ENCODE results near the gene KREMEN1.
"Not testable (repeated sequence)": the region's sequence is repeated elsewhere in the genome, so short reads cannot be mapped to it uniquely, and the experiment has no call there.

Gene KREMEN1

GRCh38 chr22:29106839-29107238 lies 34.0 kb downstream of the KREMEN1 start:
- DNase-seq (ENCODE audit: low read depth in 2 of 2): no peak

DNA sequence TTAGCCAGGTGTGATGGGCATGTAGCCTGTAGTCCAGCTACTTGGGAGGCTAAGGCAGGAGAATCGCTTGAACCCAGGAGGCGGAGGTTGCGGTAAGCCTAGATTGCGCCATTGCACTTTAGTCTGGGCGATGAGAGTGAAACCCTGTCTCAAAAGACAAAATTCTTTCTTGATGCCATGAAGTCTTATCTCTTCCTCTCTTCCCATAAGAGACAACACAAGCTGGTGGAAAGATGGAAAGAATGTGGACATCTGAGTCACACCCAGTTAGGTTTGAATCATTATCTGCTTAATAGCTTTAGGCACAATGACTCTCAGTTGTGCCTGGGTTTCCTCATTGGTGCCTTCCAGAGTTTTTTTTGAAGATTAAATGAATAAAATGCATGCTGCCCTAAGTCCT lies 35.3 kb downstream of the KREMEN1 start:
- no peak for DNase-seq (ENCODE audit: low read depth in 2 of 2)

GRCh38 chr22:29109822-29110221 lies 37.0 kb downstream of the KREMEN1 start:
- no peak for DNase-seq (ENCODE audit: low read depth in 2 of 2)

GRCh38 chr22:29110946-29111345 lies 38.1 kb downstream of the KREMEN1 start:
- no peak for DNase-seq (ENCODE audit: low read depth in 2 of 2)

GRCh38 chr22:29112121-29112520 lies 39.3 kb downstream of the KREMEN1 start:
- no peak for DNase-seq (ENCODE audit: low read depth in 2 of 2)

DNA sequence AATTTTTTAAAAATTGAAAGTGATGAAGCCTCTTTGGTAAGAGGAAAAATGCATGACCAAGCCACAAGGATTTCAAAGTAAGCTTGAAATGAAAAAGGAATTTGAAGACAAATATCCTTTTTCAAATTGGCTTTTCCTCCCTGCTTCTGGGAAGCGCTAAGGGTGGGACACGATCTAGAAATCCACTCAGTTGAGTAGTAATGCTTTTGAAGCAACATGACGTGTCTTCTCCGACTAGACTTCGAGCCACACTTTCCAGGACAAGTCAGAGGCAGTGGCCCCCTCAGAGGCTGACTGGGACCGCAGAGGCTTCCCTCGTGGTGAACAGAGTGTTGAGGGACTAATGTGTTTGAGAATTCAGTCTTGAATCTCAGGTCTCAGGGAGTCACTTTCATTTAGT lies 39.8 kb downstream of the KREMEN1 start:
- DNase-seq (ENCODE audit: low read depth in 2 of 2): no peak

DNA sequence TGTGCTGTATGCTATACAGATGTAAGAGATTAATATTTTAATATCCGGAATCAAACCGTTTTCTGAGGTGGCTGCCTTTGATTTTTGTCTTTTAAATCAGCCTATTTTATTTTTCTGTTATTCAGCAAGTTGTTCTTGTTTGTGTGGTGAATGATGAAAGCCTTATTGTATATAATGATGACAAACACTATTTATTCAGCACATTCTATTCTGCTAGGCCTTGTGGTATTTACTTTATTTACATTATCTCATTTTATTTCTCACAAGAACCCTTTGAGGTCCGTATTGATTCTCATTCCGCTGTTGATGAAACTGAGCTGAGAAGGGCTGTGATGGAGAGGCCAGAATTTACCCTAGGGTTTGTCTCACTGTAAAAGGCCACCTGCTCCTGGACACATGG lies 40.5 kb downstream of the KREMEN1 start:
- no peak for DNase-seq (ENCODE audit: low read depth in 2 of 2)

DNA sequence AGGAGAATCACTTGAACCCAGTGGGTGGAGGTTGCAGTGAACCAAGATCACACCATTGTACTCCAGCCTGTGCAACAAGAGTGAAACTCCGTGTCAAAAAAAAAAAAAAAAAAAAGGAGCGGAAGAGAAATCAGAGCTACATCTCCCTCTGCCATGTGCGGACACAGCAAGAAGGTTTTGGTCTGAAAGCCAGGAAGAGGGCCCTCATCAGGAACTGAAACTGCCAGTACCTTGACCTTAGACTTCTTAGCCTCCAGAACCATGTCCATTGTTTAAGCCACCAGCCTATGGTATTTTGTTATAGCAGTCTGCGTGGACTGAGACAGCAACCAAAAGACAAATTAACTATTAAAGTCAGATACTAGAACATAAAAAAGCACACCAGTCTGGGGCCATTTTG lies 41.6 kb downstream of the KREMEN1 start:
- no peak for DNase-seq (ENCODE audit: low read depth in 2 of 2)

- DNase-seq (ENCODE audit: low read depth in 2 of 2): no peak
Observed at GRCh38 chr22:29115682-29116288, 43.0 kb downstream of the KREMEN1 start.

DNA sequence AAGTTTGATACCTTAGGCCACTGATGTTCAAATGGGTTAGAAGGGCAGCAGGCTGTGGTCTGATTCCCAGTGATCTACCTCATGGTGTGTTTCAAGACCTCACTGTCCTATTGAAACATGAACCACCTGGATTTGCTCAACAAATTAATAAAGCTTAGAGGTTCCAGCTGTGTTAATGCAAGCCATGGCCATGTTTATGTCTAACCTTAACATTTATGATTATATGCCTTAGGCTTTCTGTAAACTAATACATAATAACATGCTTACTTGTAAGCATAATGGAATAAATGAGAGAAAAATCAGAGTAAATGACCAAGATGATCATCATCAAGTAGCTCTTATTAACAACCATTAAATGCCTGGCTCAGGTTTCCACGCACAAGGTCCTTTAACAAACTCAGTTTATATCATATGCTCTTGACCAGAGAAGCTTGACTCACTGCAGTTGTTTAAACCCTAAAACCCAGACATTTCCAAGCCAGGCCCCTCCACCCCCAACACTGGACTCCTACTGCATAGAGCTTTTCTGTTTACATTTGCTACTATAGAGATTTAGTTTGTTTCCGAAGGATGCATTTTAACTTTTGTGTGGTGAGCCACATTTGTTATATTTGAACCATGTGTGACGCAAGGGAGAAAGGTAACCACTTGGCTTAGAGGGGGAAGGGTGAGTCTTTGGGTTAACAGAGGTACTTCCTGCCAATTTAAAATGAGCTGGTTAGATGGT lies 43.7 kb downstream of the KREMEN1 start:
- DNase-seq (ENCODE audit: low read depth in 2 of 2): no peak

- no peak for DNase-seq (ENCODE audit: low read depth in 2 of 2)
Observed at GRCh38 chr22:29117799-29118477, 45.1 kb downstream of the KREMEN1 start.

DNA sequence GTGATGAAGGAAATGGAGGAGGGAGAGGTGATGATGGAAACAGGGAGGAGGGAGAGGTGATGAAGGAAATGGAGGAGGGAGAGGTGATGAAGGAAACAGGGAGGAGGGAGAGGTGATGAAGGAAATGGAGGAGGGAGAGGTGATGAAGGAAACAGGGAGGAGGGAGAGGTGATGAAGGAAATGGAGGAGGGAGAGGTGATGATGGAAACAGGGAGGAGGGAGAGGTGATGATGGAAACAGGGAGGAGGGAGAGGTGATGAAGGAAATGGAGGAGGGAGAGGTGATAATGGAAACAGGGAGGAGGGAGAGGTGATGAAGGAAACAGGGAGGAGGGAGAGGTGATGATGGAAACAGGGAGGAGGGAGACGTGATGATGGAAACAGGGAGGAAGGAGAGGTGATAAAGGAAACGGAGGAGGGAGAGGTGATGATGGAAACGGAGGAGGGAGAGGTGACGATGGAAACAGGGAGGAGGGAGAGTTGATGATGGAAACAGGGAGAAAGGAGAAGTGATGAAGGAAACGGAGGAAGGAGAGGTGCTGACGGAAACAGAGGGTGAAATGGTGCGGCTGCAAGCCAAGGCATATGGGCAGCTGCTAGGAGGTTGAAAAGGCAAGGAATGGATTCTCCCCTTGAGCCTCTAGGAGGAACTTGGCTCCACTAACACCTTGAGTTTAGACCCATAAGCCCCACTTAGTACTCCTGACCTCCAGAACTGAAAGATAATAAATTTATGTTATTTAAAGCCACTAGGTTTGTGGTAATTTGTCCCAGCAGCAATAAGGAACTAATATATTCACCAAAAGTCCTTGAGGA lies 47.5 kb downstream of the KREMEN1 start:
- not testable (repeated sequence) for DNase-seq (ENCODE audit: low read depth in 2 of 2)

- DNase-seq (ENCODE audit: low read depth in 2 of 2): no peak
Observed at GRCh38 chr22:29121124-29121523, 48.3 kb downstream of the KREMEN1 start.

GRCh38 chr22:29122041-29122440 lies 49.2 kb downstream of the KREMEN1 start:
- no peak for DNase-seq (ENCODE audit: low read depth in 2 of 2)

DNA sequence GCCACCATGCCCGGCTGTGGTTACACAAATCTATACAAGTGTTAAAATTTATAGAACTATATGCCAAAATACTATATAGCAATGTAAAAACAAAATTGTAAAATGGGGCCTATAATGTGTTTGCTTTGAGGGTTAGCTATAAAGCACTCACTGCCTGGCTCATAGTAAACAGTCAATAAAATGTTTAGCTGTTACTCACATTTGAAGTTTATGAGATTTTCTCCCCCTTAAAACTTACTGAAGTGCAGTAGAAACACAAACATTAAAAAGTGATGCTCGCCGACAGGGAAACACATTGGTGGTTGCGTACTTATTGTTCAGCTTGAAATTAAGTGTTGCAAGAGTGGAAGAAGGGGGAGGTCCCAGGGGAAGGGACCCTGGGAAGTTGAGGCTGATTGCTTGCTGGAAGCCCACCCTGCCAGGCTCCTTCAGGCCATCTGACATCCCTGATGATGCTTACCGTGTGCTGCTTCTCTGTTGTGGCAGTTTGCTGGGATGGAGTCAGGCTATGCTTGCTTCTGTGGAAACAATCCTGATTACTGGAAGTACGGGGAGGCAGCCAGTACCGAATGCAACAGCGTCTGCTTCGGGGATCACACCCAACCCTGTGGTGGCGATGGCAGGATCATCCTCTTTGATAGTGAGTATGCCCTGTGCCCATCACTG lies 52.1 kb downstream of the KREMEN1 start:
- no peak for DNase-seq (ENCODE audit: low read depth in 2 of 2)

DNA sequence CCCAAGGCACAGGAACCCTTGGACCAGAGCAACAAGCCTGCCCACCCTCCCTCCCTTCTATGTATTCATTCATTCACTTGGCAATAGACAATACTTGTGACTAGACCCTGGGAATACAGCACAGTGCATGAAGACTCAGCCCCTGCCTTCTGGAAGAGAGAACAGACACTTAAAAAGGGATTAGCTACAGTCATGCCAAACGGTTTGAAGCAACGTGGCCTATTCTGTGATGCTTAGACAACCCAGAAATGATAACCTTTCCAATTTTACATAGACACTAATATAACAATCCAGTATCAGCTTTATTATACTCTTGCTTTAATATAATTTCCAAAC lies 52.6 kb downstream of the KREMEN1 start:
- DNase-seq (ENCODE audit: low read depth in 2 of 2): no peak

- no peak for DNase-seq (ENCODE audit: low read depth in 2 of 2)
Observed at GRCh38 chr22:29125844-29126243, 53.0 kb downstream of the KREMEN1 start.

DNA sequence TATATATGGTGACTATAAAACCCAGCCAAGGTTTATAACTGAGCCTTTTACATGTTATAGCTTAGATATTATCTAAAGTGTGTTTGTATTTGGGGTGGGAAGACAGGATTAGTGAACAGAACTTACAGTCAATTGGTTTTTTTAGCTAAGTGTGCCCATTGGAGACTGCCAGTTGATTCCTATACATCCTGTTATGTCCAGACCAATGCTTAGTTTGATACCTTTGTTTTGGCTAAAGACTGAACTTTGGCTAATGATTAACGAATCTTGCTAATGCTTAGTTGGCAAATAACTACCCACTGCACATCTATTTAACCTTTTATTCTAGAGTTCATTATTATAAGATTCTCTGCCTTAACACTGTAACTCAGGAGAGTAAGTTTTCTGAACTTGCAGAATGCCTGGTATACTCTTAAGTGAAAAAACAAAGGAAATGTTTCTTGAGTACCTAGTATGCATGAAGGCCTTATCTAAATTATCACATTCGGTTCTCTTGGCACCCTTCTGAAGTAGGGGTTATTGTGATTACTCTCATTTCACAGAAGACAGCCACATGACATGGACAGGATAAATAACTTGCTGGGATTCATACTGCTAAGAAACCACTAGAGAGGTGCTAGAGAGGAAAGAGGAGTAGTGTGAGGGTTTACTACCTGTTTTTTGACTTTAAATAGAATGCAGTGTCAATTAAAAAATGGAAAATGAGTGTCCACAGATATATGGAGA lies 54.0 kb downstream of the KREMEN1 start:
- no peak for DNase-seq (ENCODE audit: low read depth in 2 of 2)

- DNase-seq (ENCODE audit: low read depth in 2 of 2): no peak
Observed at GRCh38 chr22:29128891-29129807, 56.3 kb downstream of the KREMEN1 start.

GRCh38 chr22:29129808-29130140 lies 56.9 kb downstream of the KREMEN1 start:
- DNase-seq (ENCODE audit: low read depth in 2 of 2): no peak
